Ishikawa (cell line): ENCODE results near the gene FGD1.
A peak's percentile ranks its signal among the peaks of the same experiment; 100 is the strongest.

ENCODE experiments used
- CEBPB ChIP-seq: IDR thresholded peaks from 2 replicates; pipeline ENCODE4 v1.6.1; 2012
- CREB1 ChIP-seq: IDR thresholded peaks from 2 replicates; pipeline ENCODE4 v1.6.1; 2012; ENCODE audit warnings: low read depth
- EGR1 ChIP-seq: IDR thresholded peaks from 2 replicates; pipeline ENCODE4 v1.6.1; 2012
- EP300 ChIP-seq: IDR thresholded peaks from 2 replicates; pipeline ENCODE4 v1.6.1; 2012; ENCODE audit warnings: borderline replicate concordance
- FOXM1 ChIP-seq: IDR thresholded peaks from 2 replicates; pipeline ENCODE4 v1.6.1; 2012; ENCODE audit warnings: low read depth, borderline replicate concordance
- MAX ChIP-seq: IDR thresholded peaks from 2 replicates; pipeline ENCODE4 v1.6.1; 2012
- NFIC ChIP-seq: IDR thresholded peaks from 2 replicates; pipeline ENCODE4 v1.6.1; 2012
- RAD21 ChIP-seq: IDR thresholded peaks from 2 replicates; pipeline ENCODE4 v1.6.1; 2012; ENCODE audit warnings: low read depth
- REST ChIP-seq: IDR thresholded peaks from 2 replicates; pipeline ENCODE4 v1.6.1; 2012; ENCODE audit warnings: low read depth, mild to moderate bottlenecking
- TAF1 ChIP-seq: IDR thresholded peaks from 2 replicates; pipeline ENCODE4 v1.6.1; 2012; ENCODE audit warnings: low read depth, mild to moderate bottlenecking
- TCF12 ChIP-seq: IDR thresholded peaks from 2 replicates; pipeline ENCODE4 v1.6.1; 2012; ENCODE audit warnings: low read depth
- TEAD4 ChIP-seq: IDR thresholded peaks from 2 replicates; pipeline ENCODE4 v1.6.1; 2012
- USF1 ChIP-seq: IDR thresholded peaks from 2 replicates; pipeline ENCODE4 v1.6.1; 2012
- YY1 ChIP-seq: IDR thresholded peaks from 2 replicates; pipeline ENCODE4 v1.6.1; 2012; ENCODE audit warnings: low read depth
- ZBTB7A ChIP-seq: IDR thresholded peaks from 2 replicates; pipeline ENCODE4 v1.6.1; 2012; ENCODE audit warnings: low read depth

The FGD1 gene

GRCh38 chrX:54495814-54496516 lies at the start of gene FGD1:
Gene FGD1, minus strand, starts transcription at chrX:54496234. Its CDS starts 802 bp downstream, at chrX:54495432.
- TF ChIP-seq EP300 (no peak), USF1 (no peak), YY1 (no peak), FOXM1 (no peak), MAX (no peak), REST (no peak), EGR1 (no peak), ZBTB7A (no peak), TEAD4 (no peak), TAF1 (no peak), RAD21 (no peak), CREB1 (no peak), TCF12 (no peak), CEBPB (no peak), NFIC (no peak)

GRCh38 chrX:54540289-54540688 lies 44.3 kb upstream of the FGD1 start:
- TF ChIP-seq EGR1 (no peak), TAF1 (no peak), REST (no peak), TEAD4 (no peak), YY1 (no peak), RAD21 (no peak), FOXM1 (no peak), TCF12 (no peak), NFIC (no peak)

GRCh38 chrX:54534271-54534670 lies 38.2 kb upstream of the FGD1 start:
- TF ChIP-seq TCF12, result no peak
- TF ChIP-seq TAF1, result no peak
- no peak for TF ChIP-seq EP300
- TF ChIP-seq CEBPB, result no peak
- no peak for TF ChIP-seq REST
- TF ChIP-seq ZBTB7A, result no peak
- no peak for TF ChIP-seq FOXM1
- TF ChIP-seq CREB1, result no peak
- TF ChIP-seq RAD21, result no peak
- TF ChIP-seq MAX, result no peak
- TF ChIP-seq EGR1, result no peak
- no peak for TF ChIP-seq TEAD4
- TF ChIP-seq YY1, result no peak
- TF ChIP-seq USF1, result no peak
- no peak for TF ChIP-seq NFIC

- TF ChIP-seq MAX (peak; percentile 78), YY1 (no peak)
These were observed 34.4 kb upstream of the FGD1 start for GRCh38 chrX:54530357-54530900.
